Activated B cell treated with CpG ODN at 0.5 μM for 24 hours (primary cell): Measurements from ENCODE around the gene FAM83G. TPM values are rescaled to one million over a fixed set of nuclear protein-coding genes. Genes with fewer than 3 reads are reported as not detected.
"Not testable (repeated sequence)": the region's sequence is repeated elsewhere in the genome, so short reads cannot be mapped to it uniquely, and the experiment has no call there.

ENCODE experiments used
- ATAC-seq: fragments of 200-7000 bp; cut with Tn5 transposase; one replicate; pipeline ENCODE4 v1.10.0; 2021; ENCODE audit warnings: low read depth, mild to moderate bottlenecking, moderate library complexity
- CTCF ChIA-PET: fragments of 350-600 bp; sonication (Branson Sonifier 250); formaldehyde crosslinking; loops from one replicate; lab custom pipeline; 2021; ENCODE audit warnings: antibody characterized with exemption; lab: Charles Lee
- POLR2A ChIA-PET: fragments of 350-600 bp; sonication (Branson Sonifier 250); formaldehyde crosslinking; loops from one replicate; lab custom pipeline; 2021; ENCODE audit warnings: antibody characterized with exemption; lab: Charles Lee
- DNase-seq: peaks from one replicate; pipeline ENCODE4 v3.0.0; 2022
- H3K27ac Mint-ChIP-seq: one replicate; pipeline ENCODE4 v1.8.0; 2020; ENCODE audit warnings: mixed read lengths
- H3K27me3 Mint-ChIP-seq: one replicate; pipeline ENCODE4 v1.8.0; 2021; ENCODE audit warnings: mixed read lengths
- H3K36me3 Mint-ChIP-seq: one replicate; pipeline ENCODE4 v1.8.0; 2021; ENCODE audit warnings: low read depth, mixed read lengths
- H3K4me1 Mint-ChIP-seq: one replicate; pipeline ENCODE4 v1.8.0; 2021; ENCODE audit warnings: mixed read lengths
- H3K4me3 Mint-ChIP-seq: one replicate; pipeline ENCODE4 v1.8.0; 2020; ENCODE audit warnings: mild to moderate bottlenecking, mixed read lengths
- H3K9me3 Mint-ChIP-seq: one replicate; pipeline ENCODE4 v1.8.0; 2020; ENCODE audit warnings: mixed read lengths
- intact Hi-C: fragments of 100-400 bp; cut with micrococcal nuclease; formaldehyde crosslinking; loops from one replicate; pipeline ENCODE4 v1.15.1; 2024
- total RNA-seq: library from RNA; stranded (reverse); gene quantifications from 2 replicates; pipeline ENCODE4 v1.2.3, GENCODE V29; 2022
- TF ChIP-seq, protein P1 (sequence below): fragments of 200-600 bp; IDR thresholded peaks from one replicate; pipeline ENCODE4 v1.8.0; 2022; ENCODE audit warnings: antibody characterized with exemption, mild to moderate bottlenecking

Gene FAM83G, protein sequence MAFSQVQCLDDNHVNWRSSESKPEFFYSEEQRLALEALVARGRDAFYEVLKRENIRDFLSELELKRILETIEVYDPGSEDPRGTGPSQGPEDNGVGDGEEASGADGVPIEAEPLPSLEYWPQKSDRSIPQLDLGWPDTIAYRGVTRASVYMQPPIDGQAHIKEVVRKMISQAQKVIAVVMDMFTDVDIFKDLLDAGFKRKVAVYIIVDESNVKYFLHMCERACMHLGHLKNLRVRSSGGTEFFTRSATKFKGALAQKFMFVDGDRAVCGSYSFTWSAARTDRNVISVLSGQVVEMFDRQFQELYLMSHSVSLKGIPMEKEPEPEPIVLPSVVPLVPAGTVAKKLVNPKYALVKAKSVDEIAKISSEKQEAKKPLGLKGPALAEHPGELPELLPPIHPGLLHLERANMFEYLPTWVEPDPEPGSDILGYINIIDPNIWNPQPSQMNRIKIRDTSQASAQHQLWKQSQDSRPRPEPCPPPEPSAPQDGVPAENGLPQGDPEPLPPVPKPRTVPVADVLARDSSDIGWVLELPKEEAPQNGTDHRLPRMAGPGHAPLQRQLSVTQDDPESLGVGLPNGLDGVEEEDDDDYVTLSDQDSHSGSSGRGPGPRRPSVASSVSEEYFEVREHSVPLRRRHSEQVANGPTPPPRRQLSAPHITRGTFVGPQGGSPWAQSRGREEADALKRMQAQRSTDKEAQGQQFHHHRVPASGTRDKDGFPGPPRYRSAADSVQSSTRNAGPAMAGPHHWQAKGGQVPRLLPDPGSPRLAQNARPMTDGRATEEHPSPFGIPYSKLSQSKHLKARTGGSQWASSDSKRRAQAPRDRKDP
- 13.3 and 13.9 TPM in 2 replicates for total RNA-seq

DNA sequence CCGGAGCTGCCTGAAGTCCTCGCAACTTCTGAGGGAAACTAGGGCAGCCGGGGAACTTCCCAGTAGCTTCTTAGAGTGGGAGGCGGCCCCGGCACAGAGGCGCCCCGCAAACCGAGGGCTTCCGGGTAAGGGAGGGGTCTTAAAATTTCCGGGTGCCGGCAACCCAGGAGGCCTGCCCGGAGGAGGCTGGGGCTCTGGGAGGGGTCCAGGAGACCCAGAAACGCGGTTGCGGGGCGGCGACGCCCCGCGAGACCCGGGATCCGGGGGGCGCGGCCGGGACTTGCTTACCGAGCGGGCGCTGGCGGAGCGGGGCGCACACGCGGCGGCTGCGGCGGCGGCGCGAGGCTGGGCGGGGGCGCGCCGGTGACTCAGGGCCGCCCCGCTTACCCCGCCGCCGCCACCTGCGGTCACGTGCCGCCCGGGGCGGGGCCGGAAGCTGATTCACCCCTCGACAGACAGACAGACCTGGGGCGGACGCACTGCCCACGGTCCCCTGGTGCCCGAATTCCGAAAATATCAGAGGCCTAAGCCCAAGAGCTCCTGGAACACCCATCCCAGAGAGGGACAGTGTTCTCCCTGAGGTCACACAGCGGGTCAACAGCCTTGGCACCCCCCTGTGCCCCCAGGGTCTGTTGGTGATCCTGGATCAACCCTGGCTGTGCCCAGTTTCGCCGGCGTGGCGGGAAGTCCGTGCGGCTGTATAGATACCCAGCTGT lies at the start of gene FAM83G:
FAM83G (minus strand) TSS at position 344 of the 716 bp plus-strand sequence. CDS start 723 bp downstream, outside the sequence.
- Mint-ChIP-seq H3K4me1 (peaks cover 33% of the 10 kb centered on the region), H3K27me3 (no peaks in the 10 kb centered on the region), H3K36me3 (peaks cover 13% of the 10 kb centered on the region), H3K27ac (peak within 1 kb of the TSS; percentile 75), H3K9me3 (no peaks in the 10 kb centered on the region), H3K4me3 (peak within 1 kb of the TSS; percentile 88)
- intact Hi-C loops: no loop called here
- ATAC-seq (peak; percentile 84), DNase-seq (peak; percentile 83)
- ChIA-PET CTCF (interaction anchor here (1.2 kb wide), 1 partner anchor 43 kb away, joined by 4 read pairs; no protein-coding TSS in a partner anchor), POLR2A (interaction anchor here (0.5 to 1.8 kb wide), 6 partner anchors 10 to 149 kb away, joined by 3 to 9 read pairs (median 4); partner anchors contain the start of gene PRPSAP2)
- TF ChIP-seq, protein P1, sequence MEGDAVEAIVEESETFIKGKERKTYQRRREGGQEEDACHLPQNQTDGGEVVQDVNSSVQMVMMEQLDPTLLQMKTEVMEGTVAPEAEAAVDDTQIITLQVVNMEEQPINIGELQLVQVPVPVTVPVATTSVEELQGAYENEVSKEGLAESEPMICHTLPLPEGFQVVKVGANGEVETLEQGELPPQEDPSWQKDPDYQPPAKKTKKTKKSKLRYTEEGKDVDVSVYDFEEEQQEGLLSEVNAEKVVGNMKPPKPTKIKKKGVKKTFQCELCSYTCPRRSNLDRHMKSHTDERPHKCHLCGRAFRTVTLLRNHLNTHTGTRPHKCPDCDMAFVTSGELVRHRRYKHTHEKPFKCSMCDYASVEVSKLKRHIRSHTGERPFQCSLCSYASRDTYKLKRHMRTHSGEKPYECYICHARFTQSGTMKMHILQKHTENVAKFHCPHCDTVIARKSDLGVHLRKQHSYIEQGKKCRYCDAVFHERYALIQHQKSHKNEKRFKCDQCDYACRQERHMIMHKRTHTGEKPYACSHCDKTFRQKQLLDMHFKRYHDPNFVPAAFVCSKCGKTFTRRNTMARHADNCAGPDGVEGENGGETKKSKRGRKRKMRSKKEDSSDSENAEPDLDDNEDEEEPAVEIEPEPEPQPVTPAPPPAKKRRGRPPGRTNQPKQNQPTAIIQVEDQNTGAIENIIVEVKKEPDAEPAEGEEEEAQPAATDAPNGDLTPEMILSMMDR: no peak

DNA sequence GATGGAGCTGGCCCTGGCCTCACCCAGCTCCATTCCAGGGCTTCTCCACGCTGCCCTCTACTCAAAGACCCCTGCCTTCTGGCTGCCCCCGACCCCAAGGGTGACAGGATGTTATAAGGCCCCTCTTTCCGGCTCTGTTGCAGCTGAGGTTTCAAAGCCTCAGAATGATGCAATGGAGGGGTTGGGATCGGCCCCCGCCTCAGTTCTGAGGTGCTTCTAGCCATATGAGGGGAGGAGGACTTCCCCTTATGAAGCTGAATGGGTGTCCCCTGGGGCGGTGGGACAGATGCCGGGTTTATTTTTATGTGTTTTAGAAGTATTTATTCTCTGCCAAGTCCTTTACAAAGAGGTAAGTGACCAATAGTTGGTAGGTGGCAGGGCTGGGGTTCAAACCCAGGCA lies 44.3 kb upstream of the FAM83G start:
- DNase-seq, H3K4me1 Mint-ChIP-seq, H3K36me3 Mint-ChIP-seq, CTCF ChIA-PET, H3K27ac Mint-ChIP-seq, intact Hi-C loops, H3K9me3 Mint-ChIP-seq, POLR2A ChIA-PET, H3K4me3 Mint-ChIP-seq, H3K27me3 Mint-ChIP-seq: not testable (repeated sequence)
- ATAC-seq: peak; percentile 60

DNA sequence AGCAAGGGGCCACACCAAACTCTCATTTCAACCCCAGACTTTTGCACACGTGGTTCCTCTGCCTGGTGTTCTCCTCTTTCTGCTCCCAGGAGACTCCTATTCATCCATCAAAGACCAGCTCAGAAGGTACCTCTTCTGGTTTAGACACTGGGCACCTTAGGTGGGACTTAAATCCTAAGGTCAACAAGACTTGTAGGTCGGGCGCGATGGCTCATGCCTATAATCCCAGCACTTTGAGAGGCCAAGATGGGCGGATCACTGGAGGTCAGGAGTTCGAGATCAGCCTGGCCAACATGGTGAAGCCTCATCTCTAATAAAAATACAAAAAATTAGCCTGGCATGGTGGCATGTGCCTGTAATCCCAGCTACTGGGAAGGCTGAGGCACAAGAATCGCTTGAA lies 42.9 kb upstream of the FAM83G start:
- H3K4me1 Mint-ChIP-seq, H3K9me3 Mint-ChIP-seq, H3K4me3 Mint-ChIP-seq, H3K36me3 Mint-ChIP-seq, CTCF ChIA-PET, intact Hi-C loops, H3K27ac Mint-ChIP-seq, POLR2A ChIA-PET, DNase-seq, H3K27me3 Mint-ChIP-seq, ATAC-seq: not testable (repeated sequence)

DNA sequence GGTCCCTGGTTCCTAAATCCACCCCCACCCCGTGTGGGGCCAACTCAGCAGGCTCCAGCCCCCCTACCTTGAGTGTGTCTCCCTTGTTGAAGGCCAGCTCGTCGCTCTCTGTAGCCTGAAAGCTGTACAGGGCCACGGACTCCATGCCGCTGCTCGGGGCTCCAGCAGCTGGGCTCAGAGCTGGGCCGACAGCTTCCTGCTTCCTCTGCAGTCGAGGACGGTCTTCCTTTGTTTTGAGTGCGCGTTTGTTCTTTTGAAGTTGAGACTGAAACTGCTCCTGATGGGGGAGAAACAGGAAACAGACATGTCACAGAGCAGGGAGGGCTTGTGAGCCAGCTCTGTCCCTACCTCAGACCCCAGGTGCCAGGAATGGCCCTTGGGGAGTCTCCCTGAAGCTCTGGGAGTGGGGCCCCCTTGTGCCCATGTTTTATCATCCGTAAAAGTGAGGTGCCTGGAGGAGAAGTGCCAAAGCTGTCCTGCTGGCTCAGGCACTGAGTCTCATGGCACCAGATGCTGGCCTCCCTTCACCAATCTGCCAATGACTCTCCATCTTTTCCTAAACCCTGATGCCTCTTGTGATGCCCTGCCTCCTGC lies 42.3 kb upstream of the FAM83G start, which contains the start of gene GRAP:
GRAP (minus strand) TSS at position 176 of the 594 bp plus-strand sequence; CDS start at position 145, 31 bp downstream.
- intact Hi-C loops, H3K9me3 Mint-ChIP-seq, DNase-seq, H3K27ac Mint-ChIP-seq, H3K27me3 Mint-ChIP-seq, H3K36me3 Mint-ChIP-seq, CTCF ChIA-PET, POLR2A ChIA-PET, H3K4me1 Mint-ChIP-seq, H3K4me3 Mint-ChIP-seq: not testable (repeated sequence)
- peak; percentile 23 for ATAC-seq

DNA sequence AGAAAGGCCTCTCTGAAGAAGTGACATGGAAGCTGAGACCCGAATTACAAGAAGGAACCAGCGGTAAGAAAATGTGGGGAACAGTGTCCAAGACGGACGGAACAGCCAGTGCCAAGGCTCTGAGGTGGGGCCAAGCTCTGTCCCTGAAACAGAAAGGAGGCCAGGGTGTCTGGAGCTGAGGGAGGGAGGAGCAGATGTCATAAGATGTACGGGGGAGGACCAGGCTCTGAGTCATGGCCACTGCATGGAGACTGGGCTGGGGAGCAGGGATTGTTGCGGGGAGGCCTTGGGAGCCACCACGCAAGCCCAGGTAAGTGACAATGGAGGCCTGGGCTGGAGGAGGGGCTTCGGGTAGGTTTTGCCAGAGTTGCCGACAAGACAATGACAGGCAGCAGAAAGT lies 40.1 kb upstream of the FAM83G start:
- H3K9me3 Mint-ChIP-seq, ATAC-seq, CTCF ChIA-PET, H3K36me3 Mint-ChIP-seq, H3K27me3 Mint-ChIP-seq, POLR2A ChIA-PET, H3K4me3 Mint-ChIP-seq, H3K27ac Mint-ChIP-seq, intact Hi-C loops, H3K4me1 Mint-ChIP-seq, DNase-seq: not testable (repeated sequence)

DNA sequence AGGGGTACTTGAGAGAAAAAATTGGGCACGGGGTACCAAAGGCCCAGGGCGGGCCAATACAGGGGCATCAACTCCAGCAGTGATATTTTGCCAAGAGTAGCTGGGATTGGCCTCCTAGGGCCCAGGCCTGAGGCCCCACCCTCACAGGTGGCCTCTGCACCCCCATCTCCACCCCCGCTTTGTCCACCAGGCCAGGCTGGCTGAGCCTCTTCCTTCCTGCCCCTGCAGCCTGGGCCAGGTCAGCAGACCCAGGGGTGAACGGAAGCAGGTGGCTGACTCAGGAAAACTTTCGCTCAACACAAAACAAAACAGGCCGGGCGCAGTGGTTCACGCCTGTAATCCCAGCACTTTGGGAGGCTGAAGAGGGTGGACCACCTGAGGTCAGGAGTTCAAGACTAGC lies 38.5 kb upstream of the FAM83G start:
- H3K9me3 Mint-ChIP-seq, H3K27ac Mint-ChIP-seq, H3K36me3 Mint-ChIP-seq, CTCF ChIA-PET, H3K4me3 Mint-ChIP-seq, POLR2A ChIA-PET, H3K4me1 Mint-ChIP-seq, DNase-seq, intact Hi-C loops, H3K27me3 Mint-ChIP-seq: not testable (repeated sequence)
- ATAC-seq: peak; percentile 9

DNA sequence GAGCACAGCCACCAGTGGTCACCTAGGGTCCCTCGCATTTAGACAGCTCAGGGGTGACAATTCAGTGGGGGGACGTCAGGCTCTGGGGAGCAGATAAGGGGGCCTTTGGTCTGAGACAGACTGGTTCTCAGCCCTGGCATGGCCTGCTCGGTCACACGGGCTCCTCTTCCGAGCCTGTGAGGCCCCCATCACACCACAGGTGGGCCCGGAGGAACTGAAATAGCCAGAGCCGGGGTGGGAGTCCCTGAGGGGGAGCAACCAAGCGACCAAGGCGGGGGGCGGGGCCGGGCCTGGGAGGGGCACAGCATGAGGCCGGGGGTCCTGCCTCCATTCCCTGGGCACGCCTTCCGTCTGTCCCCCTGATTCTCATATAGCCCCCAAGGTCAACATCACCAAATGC lies 37.8 kb upstream of the FAM83G start:
- peak; percentile 55 for ATAC-seq
- H3K4me1 Mint-ChIP-seq, DNase-seq, POLR2A ChIA-PET, H3K27ac Mint-ChIP-seq, H3K9me3 Mint-ChIP-seq, CTCF ChIA-PET, H3K4me3 Mint-ChIP-seq, H3K27me3 Mint-ChIP-seq, H3K36me3 Mint-ChIP-seq, intact Hi-C loops: not testable (repeated sequence)

DNA sequence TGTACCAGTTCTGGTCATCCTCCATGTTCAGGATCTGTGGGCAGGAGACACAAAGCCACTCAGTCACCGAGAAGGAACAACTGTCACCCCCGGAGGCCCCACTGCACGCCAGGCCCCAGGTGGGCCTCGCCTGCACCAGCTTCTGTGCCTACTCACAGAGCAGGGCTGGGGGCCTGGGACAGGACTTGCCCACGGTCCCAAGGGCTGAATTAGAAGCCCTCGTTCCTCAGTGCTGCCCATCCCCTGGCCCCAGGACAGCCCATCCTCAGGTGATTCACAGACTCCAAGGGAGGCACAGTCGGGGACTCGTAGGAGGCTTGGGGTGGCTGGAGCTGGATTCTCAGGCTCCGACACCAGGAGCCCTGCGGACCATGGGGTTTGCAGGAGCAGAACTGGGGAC lies 37.3 kb upstream of the FAM83G start:
- not testable (repeated sequence) for H3K27me3 Mint-ChIP-seq

DNA sequence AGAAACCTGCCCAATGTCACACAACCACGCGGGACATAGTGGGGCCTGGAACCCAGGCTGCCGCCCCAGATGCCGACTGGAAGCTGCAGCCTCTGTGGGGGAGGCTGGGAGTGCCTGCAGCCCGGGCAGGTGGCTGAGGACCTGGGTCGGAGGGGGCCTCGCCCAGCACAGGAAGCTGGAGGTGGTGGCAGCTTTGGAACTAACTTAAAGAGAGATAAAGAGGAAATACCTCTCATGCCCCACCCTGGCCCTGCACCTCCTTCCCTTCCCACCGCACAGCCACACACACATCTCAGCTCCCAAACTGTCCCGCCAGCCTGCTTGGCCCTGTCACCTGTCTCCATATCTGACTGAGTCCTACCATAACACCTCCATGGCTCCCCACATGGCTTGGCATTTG lies 35.8 kb upstream of the FAM83G start:
- H3K27ac Mint-ChIP-seq, CTCF ChIA-PET, POLR2A ChIA-PET, DNase-seq, H3K9me3 Mint-ChIP-seq, H3K4me3 Mint-ChIP-seq, intact Hi-C loops, H3K27me3 Mint-ChIP-seq, H3K4me1 Mint-ChIP-seq, H3K36me3 Mint-ChIP-seq, ATAC-seq: not testable (repeated sequence)

More for the DNA sequence above, 37.3 kb upstream of the FAM83G start:
- DNase-seq, ATAC-seq, H3K27ac Mint-ChIP-seq, H3K9me3 Mint-ChIP-seq, intact Hi-C loops, POLR2A ChIA-PET, H3K36me3 Mint-ChIP-seq, H3K4me1 Mint-ChIP-seq, H3K4me3 Mint-ChIP-seq, CTCF ChIA-PET: not testable (repeated sequence)

DNA sequence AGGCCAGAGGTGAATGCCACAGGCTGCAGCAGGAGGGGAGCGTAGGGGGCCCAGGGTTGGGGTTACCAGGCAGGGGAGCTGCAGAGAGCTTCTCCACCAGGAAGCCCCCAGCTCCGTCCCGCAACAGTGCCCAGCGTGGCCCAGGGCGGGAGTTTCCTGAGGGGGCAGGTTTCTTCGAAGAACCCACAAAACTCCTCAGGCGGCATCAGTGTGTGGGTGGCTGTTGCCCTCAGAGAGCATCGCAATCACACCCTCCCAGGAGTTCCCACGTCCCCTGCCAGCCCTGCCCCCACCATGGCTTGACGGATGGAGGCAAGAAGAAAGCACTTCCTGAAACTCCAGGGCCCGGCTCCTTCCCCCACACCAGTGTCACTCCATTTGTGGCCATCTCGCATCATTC lies 34.2 kb upstream of the FAM83G start:
- H3K4me1 Mint-ChIP-seq, DNase-seq, H3K27me3 Mint-ChIP-seq, POLR2A ChIA-PET, H3K27ac Mint-ChIP-seq, intact Hi-C loops, H3K4me3 Mint-ChIP-seq, H3K9me3 Mint-ChIP-seq, CTCF ChIA-PET, H3K36me3 Mint-ChIP-seq: not testable (repeated sequence)
- peak; percentile 38 for ATAC-seq
